HPDE6-E6E7 (cell line): ENCODE measurements around the gene SLC48A1.
"Not testable (repeated sequence)": the region's sequence is repeated elsewhere in the genome, so short reads cannot be mapped to it uniquely, and the experiment has no call there.

Source experiments
- DNase-seq: peaks from one replicate; pipeline ENCODE4 v3.0.0; 2011; ENCODE audit warnings: missing footprints; ENCODE audit errors: extremely low spot score

SLC48A1 gene

DNA sequence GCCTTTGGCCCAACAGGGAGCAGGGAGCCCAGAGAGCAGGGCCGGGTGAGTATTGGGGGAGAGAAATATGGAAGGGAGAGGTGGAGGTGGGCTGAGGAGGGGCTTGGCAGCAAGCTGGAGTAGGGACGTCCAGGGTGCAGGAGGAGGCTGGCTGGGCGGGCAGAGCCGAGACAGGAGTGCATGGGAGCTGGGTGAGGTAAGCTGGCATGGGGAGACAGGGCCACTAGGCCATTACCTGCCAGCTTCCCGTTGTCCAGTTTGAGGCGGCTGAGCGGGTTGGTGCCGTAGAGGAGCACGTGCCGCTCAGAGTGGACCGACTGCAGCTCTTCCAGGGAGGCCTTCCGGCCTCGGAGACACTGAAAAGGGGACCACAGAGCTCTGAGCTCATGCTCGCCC lies 18.3 kb downstream of the SLC48A1 start:
- no peak for DNase-seq

DNA sequence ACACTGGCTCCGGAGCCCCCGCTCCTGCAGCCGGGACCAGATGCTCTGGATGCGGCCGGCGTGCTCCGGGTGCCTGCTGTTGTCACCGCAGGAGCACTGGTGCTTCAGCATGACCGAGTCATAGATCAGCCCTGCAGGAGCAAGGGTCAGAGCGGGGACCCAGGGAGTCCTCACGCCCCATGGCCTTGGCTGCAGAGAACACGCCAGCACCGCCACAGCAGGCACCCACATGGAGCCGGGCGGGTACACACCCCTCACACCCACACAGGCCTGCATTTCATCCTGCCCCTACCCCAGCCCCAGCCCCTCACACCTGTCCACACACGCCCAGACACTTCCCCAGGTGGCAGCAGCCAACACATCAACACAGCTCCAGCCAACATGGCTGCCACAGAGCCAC lies 18.8 kb downstream of the SLC48A1 start:
- DNase-seq, result no peak

DNA sequence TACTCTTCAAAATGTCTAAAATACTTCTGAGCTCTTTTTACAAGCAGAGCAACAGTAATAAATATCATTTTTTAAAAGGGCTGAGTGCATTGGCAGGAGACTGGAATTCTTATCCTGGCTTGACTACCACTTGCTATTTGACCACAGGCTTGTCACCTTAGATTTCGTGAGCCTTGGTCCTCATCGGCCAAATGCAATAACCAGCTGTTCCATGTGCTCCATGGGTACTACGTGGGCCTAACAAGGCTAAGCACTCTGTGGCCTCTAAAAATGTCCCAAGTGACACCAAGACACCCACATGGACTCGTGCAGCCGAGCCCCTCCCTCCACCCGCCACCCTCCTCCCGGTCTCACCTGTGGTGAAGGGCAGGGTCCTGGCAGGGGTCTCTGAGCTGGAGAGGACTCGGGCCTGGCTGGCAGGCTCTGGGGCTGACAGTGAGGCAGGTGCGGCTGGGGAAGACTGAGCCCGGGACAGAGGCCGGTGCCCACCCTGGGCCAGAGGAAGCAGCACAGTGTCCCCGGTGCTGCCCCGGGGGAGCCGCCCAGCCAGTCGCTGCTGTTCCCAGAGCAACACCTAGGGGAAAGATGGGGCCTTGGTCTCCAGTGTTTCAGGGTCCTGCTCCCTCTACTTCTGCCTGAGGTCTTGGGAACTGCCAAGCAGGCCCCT lies 20.1 kb downstream of the SLC48A1 start:
- DNase-seq, result no peak

DNA sequence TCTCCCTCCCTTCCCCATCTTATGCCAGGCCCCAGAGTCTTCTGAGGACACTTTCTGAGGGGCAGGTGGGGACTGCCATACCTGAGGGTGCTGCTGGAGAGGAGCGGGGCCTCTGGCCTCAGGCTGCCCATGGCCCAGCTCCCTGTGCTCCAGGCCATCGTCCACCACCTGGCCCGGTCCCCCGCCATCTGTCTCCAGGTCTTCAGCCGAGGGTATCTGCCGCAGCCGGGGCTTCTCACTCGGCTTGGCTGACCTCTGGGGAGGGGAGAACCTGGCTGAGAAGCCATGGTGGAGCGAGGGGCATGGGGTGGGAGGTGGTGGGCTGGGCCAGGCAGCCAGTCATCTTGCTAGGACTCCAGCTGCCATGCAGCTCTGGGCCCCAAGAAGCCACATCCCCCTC lies 21.6 kb downstream of the SLC48A1 start:
- DNase-seq, result no peak

DNA sequence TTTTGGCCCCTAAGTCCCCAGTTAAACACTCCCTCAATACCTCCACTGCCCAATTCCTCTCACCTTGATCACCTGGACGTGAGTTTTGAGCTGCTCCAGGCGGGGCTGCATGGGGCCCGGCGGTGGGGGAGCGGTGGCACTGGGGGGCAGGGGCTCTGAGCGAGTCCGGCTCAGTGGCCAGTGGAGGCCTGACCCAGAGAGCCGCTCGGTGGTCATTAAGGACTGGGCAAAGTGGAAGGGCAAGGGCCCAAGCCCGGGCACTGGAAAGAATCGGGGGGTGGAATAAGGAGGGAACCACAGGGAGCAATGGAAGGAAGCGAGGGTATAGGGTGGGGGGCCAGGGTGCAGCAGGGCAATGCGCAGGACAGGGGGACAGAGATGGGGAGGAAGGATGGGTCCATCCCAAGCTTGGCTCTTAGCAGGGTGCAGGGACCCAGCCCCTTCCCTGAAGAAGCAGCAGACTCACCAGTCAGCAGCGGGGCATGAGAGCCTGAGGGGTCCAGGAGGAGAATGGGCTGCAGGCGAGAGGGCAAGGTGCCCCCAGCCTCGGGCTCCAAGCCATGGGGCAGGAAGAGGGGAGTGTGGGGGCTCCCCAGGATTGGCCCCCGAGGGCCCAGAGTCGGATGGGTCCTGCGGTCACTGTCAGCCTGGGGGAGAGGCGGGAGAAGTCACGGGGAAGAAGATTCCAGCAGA lies 22.2 kb downstream of the SLC48A1 start:
- DNase-seq, result no peak

DNA sequence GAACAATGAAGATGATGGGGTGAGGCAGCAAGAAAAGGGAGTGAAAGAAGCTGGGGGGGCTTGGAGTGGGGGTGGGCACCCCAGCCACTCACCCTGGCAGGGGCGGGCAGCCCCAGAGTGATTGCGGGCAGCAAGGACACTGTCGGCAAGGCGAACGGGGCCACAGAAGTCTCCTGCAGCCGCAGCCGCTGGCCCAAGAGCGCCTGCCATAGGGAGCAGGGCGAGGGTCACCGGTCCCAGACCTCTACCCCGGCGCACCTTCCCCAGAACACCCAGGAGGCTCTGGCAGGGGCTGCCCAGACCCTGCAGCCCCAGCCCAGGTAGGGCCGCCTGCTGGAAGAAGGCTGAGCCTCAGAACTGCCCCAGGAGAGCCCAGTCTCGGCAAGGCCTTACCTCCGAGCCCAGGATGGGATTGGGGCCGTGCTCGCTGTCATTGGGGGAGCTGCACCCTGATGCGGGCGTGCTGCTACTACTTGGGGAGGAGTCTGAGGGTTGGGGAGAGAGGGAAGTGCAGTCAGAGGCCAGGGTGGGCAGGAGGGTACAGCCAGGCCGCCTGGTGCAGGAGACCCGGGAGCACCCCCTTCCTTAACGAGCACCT lies 22.9 kb downstream of the SLC48A1 start:
- no peak for DNase-seq

DNA sequence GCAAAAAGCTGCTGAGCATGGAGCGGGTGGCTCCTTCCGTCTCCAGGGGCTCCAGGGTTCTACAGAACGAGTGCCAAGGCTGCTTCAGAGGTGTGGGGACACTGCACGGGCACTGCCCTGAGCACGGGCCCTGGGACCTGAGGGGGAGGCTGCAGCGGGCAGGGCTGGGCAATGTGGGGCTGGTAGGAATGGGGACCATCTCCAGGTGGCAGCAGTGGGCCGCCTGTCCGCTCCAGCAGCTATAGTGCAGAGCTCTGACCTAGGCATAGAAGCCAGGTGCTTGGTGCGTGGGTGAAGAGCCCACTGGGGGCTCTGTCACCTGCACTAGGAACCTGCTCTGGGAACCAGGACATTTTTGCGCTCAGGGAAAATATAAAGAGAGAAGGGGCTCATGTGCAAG lies 24.4 kb downstream of the SLC48A1 start:
- no peak for DNase-seq

DNA sequence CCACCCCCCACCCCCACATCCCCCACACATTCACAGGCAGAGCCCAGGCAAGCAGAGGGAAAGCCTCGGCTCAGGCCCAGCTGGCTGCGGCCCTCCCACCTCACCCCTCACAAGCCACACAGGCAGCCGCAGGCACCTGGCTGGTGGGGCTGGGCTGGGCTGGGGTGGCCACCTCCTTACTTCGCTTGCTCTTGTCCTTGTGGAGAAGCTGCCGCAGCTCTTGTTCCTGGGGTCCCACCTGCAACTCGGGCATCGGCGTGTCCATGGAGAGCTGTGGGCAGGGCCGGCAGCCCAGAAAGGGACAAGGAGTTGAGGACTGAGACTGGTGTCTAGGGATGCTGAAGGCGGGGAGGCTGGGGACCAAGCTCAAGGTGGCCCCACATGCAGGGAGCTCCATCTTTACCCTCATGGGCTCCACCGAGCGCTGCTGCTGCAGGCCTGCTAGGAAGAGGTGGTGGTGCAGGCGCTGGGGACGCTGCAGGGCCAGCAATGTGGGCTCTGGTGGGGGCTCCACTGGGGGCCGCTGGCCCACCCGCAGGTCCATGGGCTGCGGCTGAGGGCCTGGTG lies 25.4 kb downstream of the SLC48A1 start:
- DNase-seq, result no peak

DNA sequence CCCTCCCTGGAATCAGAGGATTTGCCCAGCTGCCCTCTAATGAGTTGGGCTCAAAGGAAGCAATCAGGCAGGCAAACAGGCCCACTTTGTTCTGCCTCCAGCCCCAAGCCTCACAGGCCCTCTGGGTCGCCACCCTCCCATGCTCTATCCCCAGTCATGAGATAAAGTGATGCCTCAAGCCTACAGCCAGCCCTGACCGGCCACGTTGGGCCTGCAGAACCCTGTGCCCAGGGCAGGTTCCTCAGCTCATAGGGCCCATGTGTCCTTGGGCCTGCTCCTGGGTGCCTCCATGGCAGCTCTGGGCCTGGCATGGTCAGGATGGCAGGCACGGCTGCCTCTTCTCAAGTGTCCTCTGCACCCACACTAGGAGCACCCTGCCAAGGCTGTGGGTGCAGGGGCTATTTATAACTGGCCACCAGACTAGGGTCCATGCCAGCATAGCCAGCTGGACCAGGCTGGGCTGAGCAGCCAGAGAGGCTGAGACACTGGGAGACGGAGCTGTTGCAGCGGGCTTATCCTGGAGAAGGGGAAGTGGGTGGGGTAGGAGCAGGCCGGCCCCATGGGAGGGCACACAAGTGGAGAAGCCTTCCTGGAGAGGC lies 26.4 kb downstream of the SLC48A1 start:
- DNase-seq, result no peak

DNA sequence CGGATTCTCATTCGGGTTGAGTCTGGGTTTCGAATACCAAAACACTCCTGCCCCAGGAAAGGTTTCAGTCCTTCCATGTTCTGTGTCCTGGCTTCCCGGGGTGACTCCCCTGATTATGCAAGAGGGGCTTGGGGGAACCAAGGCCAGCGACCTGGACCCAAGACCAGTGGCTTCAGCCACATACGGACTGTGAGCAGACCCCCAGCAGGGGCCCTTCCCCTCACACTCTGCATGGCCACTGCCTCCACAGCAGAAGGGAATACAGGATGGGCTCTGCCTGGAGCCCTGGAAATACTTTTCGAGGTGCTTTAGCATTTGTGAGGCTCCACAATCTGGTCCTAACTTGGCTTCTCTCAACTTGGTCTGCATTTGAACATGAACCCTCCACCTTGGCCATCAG lies 27.5 kb downstream of the SLC48A1 start:
- no peak for DNase-seq

DNA sequence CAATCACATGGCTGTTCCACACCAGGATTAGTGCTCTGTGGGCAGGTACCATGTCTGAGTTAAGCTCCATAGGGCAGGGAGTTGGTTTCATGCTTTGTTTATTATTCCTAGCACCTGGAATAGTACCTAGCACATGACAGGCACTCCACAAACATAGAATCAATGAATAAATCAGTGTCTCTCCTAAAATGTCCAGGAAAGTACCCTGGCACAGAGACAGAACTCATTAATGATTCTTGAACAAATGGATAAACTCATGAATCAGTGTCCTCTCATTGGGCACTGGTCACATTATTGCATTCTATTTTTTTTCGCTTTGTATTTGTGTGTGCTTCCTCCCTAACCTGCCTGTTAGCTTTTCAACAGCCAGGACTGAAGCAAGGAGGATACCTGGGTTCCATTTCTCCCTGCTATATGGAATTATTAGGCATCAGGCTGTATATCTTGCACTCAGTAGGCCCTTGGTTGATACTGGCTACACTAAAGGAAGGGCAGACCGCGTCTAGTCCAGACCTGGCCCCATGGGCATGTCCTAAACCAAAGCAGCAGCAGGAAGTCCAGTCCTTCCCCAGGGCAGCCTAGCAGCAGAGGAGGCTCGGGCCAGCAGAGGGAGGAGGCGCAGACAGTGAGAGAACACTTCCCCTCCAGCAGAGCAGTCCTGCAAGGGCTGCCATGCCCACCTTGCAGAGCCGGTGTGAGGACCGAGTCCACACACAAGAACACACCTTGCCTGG lies 28.3 kb downstream of the SLC48A1 start:
- no peak for DNase-seq

DNA sequence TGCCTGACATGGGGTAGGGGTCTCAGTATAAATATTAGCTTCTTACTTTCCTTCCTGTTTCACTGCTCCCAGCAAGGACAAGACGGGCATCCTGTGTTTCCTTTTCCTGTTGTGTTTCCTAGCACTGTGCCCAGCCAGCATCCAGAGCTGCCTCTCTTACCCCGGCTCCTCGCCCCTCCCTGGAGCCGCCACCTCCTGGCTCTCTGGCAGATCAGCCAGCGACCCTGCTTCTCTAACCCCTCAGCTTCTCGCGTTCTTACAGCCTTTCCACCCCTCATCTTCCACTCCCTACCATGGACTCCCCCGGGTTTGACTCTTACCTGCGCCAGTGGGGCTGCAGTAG lies 28.8 kb downstream of the SLC48A1 start:
- DNase-seq, result no peak

DNA sequence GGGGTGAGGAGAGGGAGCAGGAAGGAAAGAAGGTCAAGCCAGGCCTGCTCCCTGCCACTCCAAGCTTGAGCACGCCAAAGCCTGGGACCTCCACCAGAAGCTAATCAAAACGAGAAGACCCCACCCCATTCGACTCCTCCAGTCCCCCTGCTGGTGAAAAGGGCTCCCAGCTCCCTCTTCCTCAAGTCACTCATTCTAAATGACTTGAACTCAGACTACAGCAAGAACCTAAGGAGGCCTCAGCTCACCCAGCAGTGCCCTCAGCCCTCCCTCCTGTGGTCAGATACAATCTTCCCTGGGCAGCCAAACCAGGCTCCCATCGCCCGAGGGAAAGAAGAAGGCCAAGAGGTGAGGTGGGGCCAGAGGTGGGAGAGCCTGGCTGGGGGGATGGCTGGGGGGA lies 29.3 kb downstream of the SLC48A1 start:
- DNase-seq, result no peak

DNA sequence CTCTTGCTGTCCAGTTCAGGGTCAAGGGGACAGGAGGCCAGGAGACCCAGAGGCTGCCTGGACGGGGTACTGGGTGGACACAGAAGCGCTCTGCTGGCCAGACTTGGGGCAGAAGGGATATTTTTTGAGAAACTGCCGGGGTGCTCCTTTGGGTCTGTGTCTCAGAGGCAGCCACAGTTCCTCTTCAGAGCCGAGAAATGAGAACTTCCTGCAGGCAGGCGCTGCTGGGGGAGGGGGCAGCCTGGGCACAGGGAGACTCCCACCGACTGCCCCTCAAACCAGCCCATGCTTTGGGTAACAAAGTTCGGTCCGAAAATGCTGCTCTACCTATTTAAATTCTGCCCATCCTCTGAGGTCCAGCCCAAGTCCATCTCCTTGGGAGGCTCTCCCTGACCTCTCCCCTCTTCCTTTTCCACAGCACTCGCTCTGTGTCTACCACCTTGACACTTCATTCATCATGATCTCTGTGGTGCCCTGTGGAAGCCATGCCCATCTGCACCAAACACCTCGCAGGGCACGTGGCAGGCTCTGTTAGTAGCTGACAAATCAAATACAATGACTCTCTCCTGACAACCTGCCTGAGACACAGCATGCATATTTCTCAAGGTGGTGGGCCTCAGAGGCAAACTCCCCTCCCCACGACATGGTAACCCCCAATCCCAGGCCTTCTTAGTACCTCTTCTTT lies 30.3 kb downstream of the SLC48A1 start:
- DNase-seq, result no peak

DNA sequence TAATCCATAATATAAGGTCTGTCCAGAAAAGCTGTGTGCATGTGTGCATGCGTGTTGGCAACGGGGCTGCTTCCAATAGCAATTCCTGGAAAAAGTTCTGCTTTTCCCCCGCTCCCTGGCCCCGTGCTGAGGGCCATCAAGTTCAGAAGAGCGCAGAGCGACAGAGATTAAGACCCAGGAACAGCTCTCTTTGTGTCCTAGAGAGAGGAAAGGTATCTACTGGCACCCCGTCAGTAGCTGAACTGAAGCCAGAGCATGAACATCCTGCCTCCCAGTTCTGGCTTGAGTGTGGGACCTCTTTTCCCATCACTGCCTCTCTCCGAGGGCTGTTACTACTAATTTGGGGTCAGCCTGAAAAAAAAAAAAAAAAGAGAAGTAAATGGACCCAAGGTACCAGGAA lies 31.1 kb downstream of the SLC48A1 start:
- DNase-seq, result no peak

DNA sequence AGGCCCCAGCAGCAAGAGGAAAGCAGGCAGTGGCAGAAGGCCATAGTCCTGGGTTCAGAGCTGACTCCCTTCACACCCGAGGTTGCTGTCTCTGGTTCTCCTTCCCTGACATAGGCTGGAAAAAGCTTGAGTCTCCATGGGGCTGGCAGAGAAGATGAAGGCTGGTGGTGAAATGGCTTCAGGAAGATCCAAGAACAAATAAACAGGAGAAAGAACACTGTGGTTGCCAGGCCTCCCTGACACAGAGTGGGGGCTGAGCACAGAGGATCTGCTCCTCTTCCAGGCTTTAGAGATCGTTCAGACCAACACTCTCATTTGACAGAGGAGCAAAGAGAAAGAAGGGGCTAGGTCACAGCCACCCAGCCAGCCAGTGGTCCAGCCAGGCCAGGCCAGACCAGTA lies 32.4 kb downstream of the SLC48A1 start:
- DNase-seq, result no peak

DNA sequence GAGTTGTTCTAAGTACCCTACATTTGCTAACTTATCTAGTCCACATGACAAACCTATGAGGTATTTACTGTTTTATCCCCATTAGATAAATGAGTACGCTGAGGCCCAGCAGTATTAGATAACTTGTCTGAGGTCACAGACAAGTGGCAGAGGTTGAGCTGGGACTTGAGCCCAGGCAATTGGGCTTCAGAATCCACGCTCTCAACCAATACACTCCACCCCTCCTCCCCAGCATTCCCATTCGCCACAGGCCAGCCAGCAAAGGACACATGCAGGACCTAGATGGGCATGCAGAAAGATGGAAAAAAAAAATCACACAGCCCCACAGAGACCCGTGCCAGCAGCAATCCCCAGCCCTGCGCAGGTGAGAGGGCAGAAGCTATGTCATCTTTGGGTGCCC lies 34.3 kb downstream of the SLC48A1 start:
- DNase-seq, result no peak

DNA sequence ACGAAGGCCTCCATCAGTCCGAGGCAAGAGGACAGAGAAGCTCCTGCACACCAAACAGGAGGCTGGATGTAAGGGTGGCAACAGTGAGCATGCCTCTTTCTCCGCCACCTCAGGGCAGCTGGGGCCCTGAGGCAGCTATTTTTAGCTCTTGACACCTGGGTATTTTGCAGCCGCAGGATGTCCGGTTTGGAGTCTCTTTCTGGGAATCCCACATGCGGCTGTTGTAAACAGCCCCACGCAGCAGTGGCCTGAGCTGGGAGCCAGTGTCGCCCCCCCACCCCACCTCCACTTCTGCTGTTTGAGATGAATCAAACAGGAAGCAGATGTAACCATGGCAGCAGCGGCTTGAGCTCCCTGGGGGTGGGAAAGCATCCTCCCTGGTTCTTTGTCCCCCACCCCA lies 35.0 kb downstream of the SLC48A1 start:
- no peak for DNase-seq

DNA sequence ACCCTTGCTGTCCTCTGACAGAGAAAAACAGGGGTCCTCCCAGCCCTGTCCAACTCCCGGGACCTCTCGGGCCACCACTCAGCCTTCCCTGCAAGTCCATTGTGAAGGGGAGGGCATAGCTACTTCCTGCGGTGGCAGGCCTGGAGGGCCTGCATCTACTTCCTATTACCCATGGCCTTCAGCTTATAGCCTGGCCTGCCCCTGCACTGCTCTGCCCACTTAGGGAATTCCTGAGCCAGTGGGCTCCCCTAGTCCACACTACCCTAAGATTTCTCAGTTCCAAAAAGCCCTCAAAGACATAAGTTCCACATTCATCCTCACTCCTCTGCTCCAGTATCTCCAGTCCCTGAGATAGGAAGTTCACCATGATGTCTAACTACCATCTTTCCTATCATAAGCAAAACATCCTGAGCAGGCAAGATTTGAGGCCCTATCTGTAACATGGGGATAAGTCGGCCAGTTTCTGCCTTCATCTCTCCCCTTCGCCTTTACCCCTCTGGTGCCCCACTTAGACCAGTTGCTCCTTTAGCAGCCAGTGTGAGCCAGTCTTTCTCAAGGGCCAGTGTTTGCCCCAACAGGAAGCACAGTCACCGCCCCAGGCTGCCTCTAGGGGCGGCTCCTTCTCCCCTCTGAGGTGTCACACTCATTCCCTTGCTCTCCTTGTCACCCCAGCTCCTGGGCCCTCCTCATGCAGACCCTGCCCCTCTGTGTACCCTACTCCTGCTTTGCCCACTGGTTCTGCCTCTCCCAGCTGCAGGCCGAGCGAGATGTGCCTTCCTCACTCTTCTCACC lies 35.7 kb downstream of the SLC48A1 start:
- DNase-seq, result no peak

DNA sequence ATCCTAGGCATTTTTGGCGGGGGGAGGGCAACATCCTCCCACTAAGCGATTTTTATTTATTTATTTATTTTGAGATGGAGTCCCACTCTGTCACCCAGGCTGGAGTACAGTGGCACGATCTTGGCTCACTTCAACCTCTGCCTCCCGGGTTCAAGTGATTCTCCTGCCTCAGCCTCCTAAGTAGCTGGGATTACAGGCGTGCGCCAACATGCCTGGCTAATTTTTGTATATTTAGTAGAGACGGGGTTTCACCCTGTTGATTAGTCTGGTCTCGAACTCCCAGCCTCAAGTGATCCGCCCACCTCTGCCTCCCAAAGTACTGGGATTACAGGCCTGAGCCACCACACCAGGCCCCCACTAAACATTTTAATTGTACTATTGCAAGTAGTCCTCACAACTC lies 36.5 kb downstream of the SLC48A1 start:
- DNase-seq, result not testable (repeated sequence)

DNA sequence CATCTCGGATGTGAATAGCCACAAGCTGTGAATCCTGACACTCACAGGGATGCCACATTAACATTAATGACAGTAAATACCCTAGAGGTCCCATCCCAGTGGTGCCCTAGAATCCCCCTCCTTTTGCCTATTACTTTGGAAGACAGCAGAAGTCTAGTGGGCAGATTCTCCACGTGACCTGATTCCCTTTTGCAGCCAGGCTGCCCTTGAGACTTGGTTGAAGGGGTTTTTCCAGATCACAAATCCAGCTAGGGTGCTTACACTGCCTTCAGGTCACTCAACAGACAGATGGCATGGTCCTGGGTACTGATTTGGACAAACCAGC lies 38.0 kb downstream of the SLC48A1 start:
- DNase-seq, result no peak
